Measurements from ENCODE around the gene NEGR1.

DNA sequence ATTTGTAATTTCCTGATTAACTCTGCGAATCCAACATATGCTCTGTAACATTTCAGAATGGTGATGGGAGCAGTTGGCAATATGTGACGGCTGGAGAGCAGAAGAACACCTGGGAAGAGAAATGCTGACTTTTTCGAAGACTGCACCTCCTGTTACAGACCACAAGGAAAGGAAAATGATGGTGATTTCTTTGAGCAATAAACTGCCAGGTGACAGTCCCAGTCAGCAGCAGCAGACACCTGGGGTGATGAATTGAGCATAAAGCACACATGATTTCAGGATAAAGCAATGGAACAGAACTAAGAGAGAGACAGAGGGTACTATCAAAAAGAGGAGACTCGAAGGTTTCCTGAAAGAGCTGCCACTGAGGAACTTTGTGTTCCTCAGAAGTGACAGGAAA, 528.6 kb downstream of the NEGR1 start:
- TF ChIP-seq, protein P1, sequence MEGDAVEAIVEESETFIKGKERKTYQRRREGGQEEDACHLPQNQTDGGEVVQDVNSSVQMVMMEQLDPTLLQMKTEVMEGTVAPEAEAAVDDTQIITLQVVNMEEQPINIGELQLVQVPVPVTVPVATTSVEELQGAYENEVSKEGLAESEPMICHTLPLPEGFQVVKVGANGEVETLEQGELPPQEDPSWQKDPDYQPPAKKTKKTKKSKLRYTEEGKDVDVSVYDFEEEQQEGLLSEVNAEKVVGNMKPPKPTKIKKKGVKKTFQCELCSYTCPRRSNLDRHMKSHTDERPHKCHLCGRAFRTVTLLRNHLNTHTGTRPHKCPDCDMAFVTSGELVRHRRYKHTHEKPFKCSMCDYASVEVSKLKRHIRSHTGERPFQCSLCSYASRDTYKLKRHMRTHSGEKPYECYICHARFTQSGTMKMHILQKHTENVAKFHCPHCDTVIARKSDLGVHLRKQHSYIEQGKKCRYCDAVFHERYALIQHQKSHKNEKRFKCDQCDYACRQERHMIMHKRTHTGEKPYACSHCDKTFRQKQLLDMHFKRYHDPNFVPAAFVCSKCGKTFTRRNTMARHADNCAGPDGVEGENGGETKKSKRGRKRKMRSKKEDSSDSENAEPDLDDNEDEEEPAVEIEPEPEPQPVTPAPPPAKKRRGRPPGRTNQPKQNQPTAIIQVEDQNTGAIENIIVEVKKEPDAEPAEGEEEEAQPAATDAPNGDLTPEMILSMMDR (conservative IDR thresholded peaks at IDR 0.05) = no peak
- no peak for TF ChIP-seq EZH2 (IDR thresholded peaks at IDR 0.05; ENCODE audit: low read depth)

All from PC-9 (cell line).